Left lobe of liver (tissue), 1 donor: ENCODE measurements around the gene DSTYK. TPM values are rescaled to one million over a fixed set of nuclear protein-coding genes. Genes with fewer than 3 reads are reported as not detected.

Experiments used
- total RNA-seq: library from RNA; stranded (reverse); gene quantifications from one replicate; pipeline ENCODE4 v1.2.1, GENCODE V29; 2021
- donor health status: DM: no; HTN: yes; CAD: no.

The DSTYK gene
- total RNA-seq, 1 donor from 2014 or later = 2.5 TPM

Other genes starting within 250 kb of the DSTYK start
- gene CNTN2, start 168.5 kb downstream of the DSTYK start, total RNA-seq = 0.13 TPM
- 2.2 TPM for gene TMEM81, start 127.2 kb downstream of the DSTYK start, total RNA-seq
- 7.8 TPM for gene RBBP5, start 89.7 kb downstream of the DSTYK start, total RNA-seq
- gene TMCC2, start 16.2 kb upstream of the DSTYK start, total RNA-seq = 0.33 TPM
- 1.7 TPM for gene NUAK2, start 110.0 kb upstream of the DSTYK start, total RNA-seq
- not detected for gene KLHDC8A, start 145.2 kb upstream of the DSTYK start, total RNA-seq
- not detected for gene LEMD1, start 210.4 kb upstream of the DSTYK start, total RNA-seq
- gene BLACAT1, start 244.3 kb upstream of the DSTYK start, total RNA-seq = 0.08 TPM